GM19395 (cell line): ENCODE data around the gene MRPL39.

Experiments used
- ATAC-seq: cut with Tn5 transposase; IDR thresholded peaks from one replicate; pipeline ENCODE4 v1.9.1; 2021; ENCODE audit warnings: mild to moderate bottlenecking, moderate library complexity; ENCODE audit not compliant: unreplicated experiment

The MRPL39 gene

GRCh38 chr21:25569711-25570110 is 37.6 kb downstream of the MRPL39 start:
- no peak for ATAC-seq

- no peak for ATAC-seq
These were observed 38.2 kb downstream of the MRPL39 start for GRCh38 chr21:25569084-25569483.

- ATAC-seq: no peak
These were observed 39.0 kb downstream of the MRPL39 start for GRCh38 chr21:25568246-25568645.

GRCh38 chr21:25567472-25567871 is 39.8 kb downstream of the MRPL39 start:
- ATAC-seq: no peak

GRCh38 chr21:25566645-25567044 is 40.6 kb downstream of the MRPL39 start:
- no peak for ATAC-seq

- no peak for ATAC-seq
These were observed 41.7 kb downstream of the MRPL39 start for GRCh38 chr21:25565272-25566211.

- no peak for ATAC-seq
These were observed 42.8 kb downstream of the MRPL39 start for GRCh38 chr21:25564349-25564948.

GRCh38 chr21:25563361-25564116 is 43.7 kb downstream of the MRPL39 start:
- ATAC-seq: peak; percentile 23

- ATAC-seq: no peak
These were observed 44.6 kb downstream of the MRPL39 start for GRCh38 chr21:25562660-25563059.

GRCh38 chr21:25561668-25562641 is 45.3 kb downstream of the MRPL39 start:
- ATAC-seq: peak; percentile 44

- ATAC-seq: no peak
These were observed 46.4 kb downstream of the MRPL39 start for GRCh38 chr21:25560891-25561290.

- no peak for ATAC-seq
These were observed 47.0 kb downstream of the MRPL39 start for GRCh38 chr21:25560271-25560685.

- no peak for ATAC-seq
These were observed 47.5 kb downstream of the MRPL39 start for GRCh38 chr21:25559746-25560145.

GRCh38 chr21:25558123-25558522 is 49.2 kb downstream of the MRPL39 start:
- ATAC-seq: no peak

- no peak for ATAC-seq
These were observed 50.1 kb downstream of the MRPL39 start for GRCh38 chr21:25557180-25557579.

- no peak for ATAC-seq
These were observed 51.2 kb downstream of the MRPL39 start for GRCh38 chr21:25556091-25556490.

- no peak for ATAC-seq
These were observed 51.8 kb downstream of the MRPL39 start for GRCh38 chr21:25555492-25555891.

GRCh38 chr21:25552856-25553255 is 54.4 kb downstream of the MRPL39 start:
- no peak for ATAC-seq

- ATAC-seq: no peak
These were observed 55.7 kb downstream of the MRPL39 start for GRCh38 chr21:25551569-25551968.

- ATAC-seq: no peak
These were observed 56.7 kb downstream of the MRPL39 start for GRCh38 chr21:25550352-25551120.
